Measurements from ENCODE around the gene RGS6. TPM values are rescaled to one million over a fixed set of nuclear protein-coding genes. Genes with fewer than 3 reads are reported as not detected.
"Not testable (repeated sequence)": the region's sequence is repeated elsewhere in the genome, so short reads cannot be mapped to it uniquely, and the experiment has no call there.

RGS6 gene
- total RNA-seq, 1 experiment from 2014 or later = not detected

DNA sequence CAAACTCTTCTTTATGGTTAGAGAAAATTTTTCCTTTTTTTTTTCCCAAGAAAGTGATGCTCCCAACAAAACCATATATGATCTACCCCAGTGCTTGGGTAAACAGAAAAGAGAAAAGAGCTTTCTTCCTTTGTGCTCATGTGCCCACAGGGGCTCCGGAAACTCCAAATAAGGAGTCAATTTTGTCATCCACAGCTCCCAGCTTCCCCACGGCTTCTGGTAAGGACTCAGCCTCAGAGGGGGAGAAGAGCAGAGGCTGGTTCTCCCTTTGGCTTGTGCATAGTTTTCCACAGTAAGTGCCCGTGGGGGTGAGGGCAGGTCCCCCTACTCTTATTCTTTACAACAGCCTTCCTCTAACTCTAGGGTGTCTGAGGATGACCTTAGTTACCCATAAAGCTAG is 13.3 kb upstream of the RGS6 start:
- no TSS peak for BruUV-seq (replicated peaks)
- no peak overlapping the region for H3K4me3 Mint-ChIP-seq (ENCODE audit: unreplicated experiment)

DNA sequence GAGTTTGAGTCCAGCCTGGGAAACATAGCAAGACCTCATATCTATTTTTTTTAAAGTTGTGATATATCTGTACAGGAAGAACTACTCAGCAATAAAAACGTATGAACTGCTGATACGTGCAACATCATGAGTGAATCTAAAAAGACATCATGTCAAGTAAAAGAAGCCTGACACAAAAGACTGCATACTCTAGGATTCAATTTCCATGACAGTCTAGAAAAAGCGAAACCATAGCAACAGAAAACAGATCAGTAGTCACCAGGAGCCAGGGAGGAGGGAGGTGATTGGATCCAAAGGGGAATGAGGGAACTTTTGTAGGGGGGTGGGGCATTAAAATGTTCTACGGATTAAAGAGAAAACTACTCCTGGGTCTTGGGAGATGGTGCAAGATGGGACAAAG is 8.7 kb upstream of the RGS6 start:
- ChIA-PET CTCF (no interaction called here), POLR2A (no interaction called here)
- Mint-ChIP-seq H3K36me3 (ENCODE audit: insufficient read depth, unreplicated experiment) (no peaks in the 10 kb centered on the region), H3K27ac (ENCODE audit: low read depth, unreplicated experiment) (no peak overlapping the region), H3K4me1 (ENCODE audit: insufficient read depth, unreplicated experiment) (no peaks in the 10 kb centered on the region), H3K27me3 (ENCODE audit: insufficient read depth, unreplicated experiment) (peaks cover 41% of the 10 kb centered on the region), H3K9me3 (ENCODE audit: unreplicated experiment) (no peaks in the 10 kb centered on the region), H3K4me3 (ENCODE audit: unreplicated experiment) (no peak overlapping the region)
- no TSS peak for BruUV-seq (replicated peaks)
- no peak for DNase-seq (ENCODE audit: unreplicated experiment)
- TF ChIP-seq, protein P1, sequence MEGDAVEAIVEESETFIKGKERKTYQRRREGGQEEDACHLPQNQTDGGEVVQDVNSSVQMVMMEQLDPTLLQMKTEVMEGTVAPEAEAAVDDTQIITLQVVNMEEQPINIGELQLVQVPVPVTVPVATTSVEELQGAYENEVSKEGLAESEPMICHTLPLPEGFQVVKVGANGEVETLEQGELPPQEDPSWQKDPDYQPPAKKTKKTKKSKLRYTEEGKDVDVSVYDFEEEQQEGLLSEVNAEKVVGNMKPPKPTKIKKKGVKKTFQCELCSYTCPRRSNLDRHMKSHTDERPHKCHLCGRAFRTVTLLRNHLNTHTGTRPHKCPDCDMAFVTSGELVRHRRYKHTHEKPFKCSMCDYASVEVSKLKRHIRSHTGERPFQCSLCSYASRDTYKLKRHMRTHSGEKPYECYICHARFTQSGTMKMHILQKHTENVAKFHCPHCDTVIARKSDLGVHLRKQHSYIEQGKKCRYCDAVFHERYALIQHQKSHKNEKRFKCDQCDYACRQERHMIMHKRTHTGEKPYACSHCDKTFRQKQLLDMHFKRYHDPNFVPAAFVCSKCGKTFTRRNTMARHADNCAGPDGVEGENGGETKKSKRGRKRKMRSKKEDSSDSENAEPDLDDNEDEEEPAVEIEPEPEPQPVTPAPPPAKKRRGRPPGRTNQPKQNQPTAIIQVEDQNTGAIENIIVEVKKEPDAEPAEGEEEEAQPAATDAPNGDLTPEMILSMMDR (IDR thresholded peaks at IDR 0.05; ENCODE audit: unreplicated experiment) = no peak
- intact Hi-C loops (cut with micrococcal nuclease) = no loop called here

More for the DNA sequence above, 13.3 kb upstream of the RGS6 start:
- H3K4me1 Mint-ChIP-seq (ENCODE audit: insufficient read depth, unreplicated experiment) = no peaks in the 10 kb centered on the region
- ChIA-PET CTCF (interaction anchor here (0.6 kb wide), 1 partner anchor 100 kb away, joined by 3 read pairs; no protein-coding TSS in a partner anchor), POLR2A (interaction anchor here (0.5 to 0.7 kb wide), 2 partner anchors 654 to 1656 kb away, joined by 3 to 4 read pairs; no protein-coding TSS in a partner anchor)
- H3K9me3 Mint-ChIP-seq (ENCODE audit: unreplicated experiment) = no peaks in the 10 kb centered on the region
- H3K27me3 Mint-ChIP-seq (ENCODE audit: insufficient read depth, unreplicated experiment) = peaks cover 40% of the 10 kb centered on the region
- intact Hi-C loops (cut with micrococcal nuclease) = no loop called here
- TF ChIP-seq, protein P1 (IDR thresholded peaks at IDR 0.05; ENCODE audit: unreplicated experiment) = no peak
- H3K36me3 Mint-ChIP-seq (ENCODE audit: insufficient read depth, unreplicated experiment) = no peaks in the 10 kb centered on the region
- DNase-seq (ENCODE audit: unreplicated experiment) = peak; percentile 36
- no peak overlapping the region for H3K27ac Mint-ChIP-seq (ENCODE audit: low read depth, unreplicated experiment)

DNA sequence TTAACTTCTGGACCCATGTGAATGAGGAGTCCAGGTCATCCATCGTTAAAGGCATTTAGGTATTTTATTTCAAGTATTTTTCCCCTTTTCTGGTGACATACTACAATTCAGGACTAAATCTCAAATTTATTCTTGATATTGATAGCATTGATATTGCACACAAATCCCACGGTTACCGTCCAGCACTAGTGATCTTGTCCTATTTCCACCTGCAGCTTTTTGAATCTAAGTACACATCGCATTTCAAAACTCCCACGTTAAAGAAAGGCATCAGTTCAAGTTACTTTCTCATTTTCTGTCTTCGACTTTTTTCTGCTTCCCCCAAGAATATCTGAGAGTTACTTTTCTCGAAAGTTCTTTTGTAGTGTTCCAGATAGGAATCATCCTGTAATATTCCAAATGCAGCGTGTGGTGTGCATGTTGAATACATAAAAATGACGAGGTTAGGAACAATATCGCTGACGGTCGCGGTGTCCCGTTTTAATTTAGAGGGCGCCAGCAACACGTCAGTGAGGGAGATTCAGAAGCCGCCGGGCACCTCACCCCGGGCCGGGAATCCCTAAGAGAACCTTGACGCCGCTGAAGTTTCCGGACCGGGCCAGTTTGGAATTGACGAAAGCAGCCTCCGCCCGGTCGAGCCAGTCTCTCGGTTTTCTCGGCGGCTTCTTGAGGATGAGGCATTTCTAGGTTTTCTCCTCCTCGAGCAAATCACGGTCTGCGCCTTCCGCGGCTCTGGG is 569 bp upstream of the RGS6 start:
- Mint-ChIP-seq H3K9me3 (ENCODE audit: unreplicated experiment) (no peaks in the 10 kb centered on the region), H3K4me1 (ENCODE audit: insufficient read depth, unreplicated experiment) (no peaks in the 10 kb centered on the region), H3K27me3 (ENCODE audit: insufficient read depth, unreplicated experiment) (peaks cover 50% of the 10 kb centered on the region), H3K36me3 (ENCODE audit: insufficient read depth, unreplicated experiment) (no peaks in the 10 kb centered on the region), H3K4me3 (ENCODE audit: unreplicated experiment) (no peak overlapping the region), H3K27ac (ENCODE audit: low read depth, unreplicated experiment) (no peak overlapping the region)
- intact Hi-C loops (cut with micrococcal nuclease) = loop anchor here (10.0 kb wide), 1 partner anchor 363 kb away; no protein-coding TSS in a partner anchor
- peak; percentile 3 for DNase-seq (ENCODE audit: unreplicated experiment)
- POLR2A ChIA-PET = no interaction called here
- TF ChIP-seq, protein P1 (IDR thresholded peaks at IDR 0.05; ENCODE audit: unreplicated experiment) = no peak
- CTCF ChIA-PET = interaction anchor here (0.7 kb wide), 3 partner anchors 80 to 472 kb away, joined by 3 to 4 read pairs (median 3); no protein-coding TSS in a partner anchor
- no TSS peak for BruUV-seq (replicated peaks)

- Mint-ChIP-seq H3K4me3 (ENCODE audit: unreplicated experiment) (no peak overlapping the region), H3K27ac (ENCODE audit: low read depth, unreplicated experiment) (no peak overlapping the region), H3K27me3 (ENCODE audit: insufficient read depth, unreplicated experiment) (peaks cover 50% of the 10 kb centered on the region), H3K4me1 (ENCODE audit: insufficient read depth, unreplicated experiment) (no peaks in the 10 kb centered on the region), H3K9me3 (ENCODE audit: unreplicated experiment) (no peaks in the 10 kb centered on the region), H3K36me3 (ENCODE audit: insufficient read depth, unreplicated experiment) (no peaks in the 10 kb centered on the region)
- BruUV-seq (replicated peaks) = no TSS peak
- CTCF ChIA-PET = interaction anchor here (0.5 to 0.7 kb wide), 2 partner anchors 359 to 487 kb away, joined by 3 read pairs; no protein-coding TSS in a partner anchor
- intact Hi-C loops (cut with micrococcal nuclease) = loop anchor here (10.0 kb wide), 1 partner anchor 362 kb away; no protein-coding TSS in a partner anchor
- no peak for DNase-seq (ENCODE audit: unreplicated experiment)
- POLR2A ChIA-PET = no interaction called here
- TF ChIP-seq, protein P1 (IDR thresholded peaks at IDR 0.05; ENCODE audit: unreplicated experiment) = no peak
These were observed 865 bp downstream of the RGS6 start for GRCh38 chr14:71933001-71933587.

- POLR2A ChIA-PET; CTCF ChIA-PET; BruUV-seq (replicated peaks): not testable (repeated sequence)
These were observed 6.0 kb downstream of the RGS6 start for GRCh38 chr14:71938273-71938672.

GRCh38 chr14:71939344-71939743 is 7.1 kb downstream of the RGS6 start:
- BruUV-seq (replicated peaks); H3K4me3 Mint-ChIP-seq (ENCODE audit: unreplicated experiment); CTCF ChIA-PET; DNase-seq (ENCODE audit: unreplicated experiment); POLR2A ChIA-PET; H3K27ac Mint-ChIP-seq (ENCODE audit: low read depth, unreplicated experiment); H3K36me3 Mint-ChIP-seq (ENCODE audit: insufficient read depth, unreplicated experiment); H3K9me3 Mint-ChIP-seq (ENCODE audit: unreplicated experiment); H3K4me1 Mint-ChIP-seq (ENCODE audit: insufficient read depth, unreplicated experiment): not testable (repeated sequence)
- peaks cover 15% of the 10 kb centered on the region for H3K27me3 Mint-ChIP-seq (ENCODE audit: insufficient read depth, unreplicated experiment)
- intact Hi-C loops (cut with micrococcal nuclease) = loop anchor here (10.0 kb wide), 1 partner anchor 355 kb away; no protein-coding TSS in a partner anchor

More at GRCh38 chr14:71938273-71938672, 6.0 kb downstream of the RGS6 start:
- not testable (repeated sequence) for DNase-seq (ENCODE audit: unreplicated experiment); H3K36me3 Mint-ChIP-seq (ENCODE audit: insufficient read depth, unreplicated experiment); H3K27ac Mint-ChIP-seq (ENCODE audit: low read depth, unreplicated experiment); H3K4me3 Mint-ChIP-seq (ENCODE audit: unreplicated experiment); H3K9me3 Mint-ChIP-seq (ENCODE audit: unreplicated experiment); H3K4me1 Mint-ChIP-seq (ENCODE audit: insufficient read depth, unreplicated experiment)
- peaks cover 15% of the 10 kb centered on the region for H3K27me3 Mint-ChIP-seq (ENCODE audit: insufficient read depth, unreplicated experiment)
- intact Hi-C loops (cut with micrococcal nuclease) = loop anchor here (10.0 kb wide), 1 partner anchor 357 kb away; no protein-coding TSS in a partner anchor

Data from MCF 10A (cell line).